Panc1 (cell line): ENCODE data around the gene SSR1.

Experiments
- SIN3A ChIP-seq: IDR thresholded peaks from 2 replicates; pipeline ENCODE4 v1.6.1; 2012; ENCODE audit warnings: low read depth, mild to moderate bottlenecking, low read length, moderate library complexity, borderline replicate concordance; ENCODE audit not compliant: insufficient read depth
- TF ChIP-seq, protein P1 (sequence below): fragments of 450-650 bp; IDR thresholded peaks from 2 replicates; pipeline ENCODE4 v1.5.1; 2017; ENCODE audit warnings: mild to moderate bottlenecking

DNA sequence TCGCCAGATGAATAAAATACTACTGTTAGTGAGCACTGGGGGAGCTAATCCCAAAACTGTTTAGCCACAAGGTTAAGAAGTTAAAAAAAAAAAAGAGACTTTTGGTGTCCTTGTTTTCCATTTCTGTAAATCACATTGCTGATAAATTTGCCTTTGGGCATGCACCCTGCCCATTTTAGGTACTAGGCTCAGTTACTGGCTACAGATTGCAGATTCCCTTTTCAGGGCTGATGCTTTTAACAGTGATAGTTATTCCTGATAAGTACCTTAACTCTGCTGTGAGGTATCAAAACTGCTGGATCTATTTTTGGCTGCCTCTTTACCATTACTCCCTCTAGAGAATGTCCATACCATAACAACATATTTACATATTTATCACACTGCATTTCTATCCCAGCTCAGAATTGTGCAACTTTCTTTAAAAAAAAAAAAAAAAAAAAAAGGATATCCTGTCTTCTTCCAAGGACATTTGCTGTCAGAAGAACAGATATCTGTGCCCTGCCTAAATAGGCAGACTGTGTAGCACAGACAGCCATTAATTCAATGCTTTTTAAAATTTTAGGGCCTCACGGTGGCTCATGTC, 94.5 kb downstream of the SSR1 start:
- TF ChIP-seq, protein P1, sequence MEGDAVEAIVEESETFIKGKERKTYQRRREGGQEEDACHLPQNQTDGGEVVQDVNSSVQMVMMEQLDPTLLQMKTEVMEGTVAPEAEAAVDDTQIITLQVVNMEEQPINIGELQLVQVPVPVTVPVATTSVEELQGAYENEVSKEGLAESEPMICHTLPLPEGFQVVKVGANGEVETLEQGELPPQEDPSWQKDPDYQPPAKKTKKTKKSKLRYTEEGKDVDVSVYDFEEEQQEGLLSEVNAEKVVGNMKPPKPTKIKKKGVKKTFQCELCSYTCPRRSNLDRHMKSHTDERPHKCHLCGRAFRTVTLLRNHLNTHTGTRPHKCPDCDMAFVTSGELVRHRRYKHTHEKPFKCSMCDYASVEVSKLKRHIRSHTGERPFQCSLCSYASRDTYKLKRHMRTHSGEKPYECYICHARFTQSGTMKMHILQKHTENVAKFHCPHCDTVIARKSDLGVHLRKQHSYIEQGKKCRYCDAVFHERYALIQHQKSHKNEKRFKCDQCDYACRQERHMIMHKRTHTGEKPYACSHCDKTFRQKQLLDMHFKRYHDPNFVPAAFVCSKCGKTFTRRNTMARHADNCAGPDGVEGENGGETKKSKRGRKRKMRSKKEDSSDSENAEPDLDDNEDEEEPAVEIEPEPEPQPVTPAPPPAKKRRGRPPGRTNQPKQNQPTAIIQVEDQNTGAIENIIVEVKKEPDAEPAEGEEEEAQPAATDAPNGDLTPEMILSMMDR, result no peak
- TF ChIP-seq SIN3A, result no peak
